Upper lobe of left lung (tissue), 4 donors: Measurements from ENCODE around the gene IGSF3.

Source experiments
- CTCF ChIP-seq, 6 experiments: fragments of 450-650 bp in 4 of 6; fragments of 200-600 bp in 2 of 6; sonication (generic) in 2 of 6; IDR thresholded peaks; one replicate each; pipeline ENCODE4 v1.5.1; 2016 to 2019; ENCODE audit warnings: antibody characterized with exemption in 6 of 6
- POLR2AphosphoS5 ChIP-seq, 2 donors: sonication (generic); formaldehyde crosslinking; IDR thresholded peaks; one replicate each; pipeline ENCODE4 v1.5.1; 2017; ENCODE audit warnings: antibody characterized with exemption in 2 of 2

- TF ChIP-seq CTCF (IDR thresholded peaks at IDR 0.05) (no peak), POLR2AphosphoS5 (IDR thresholded peaks at IDR 0.05) (no peak)
Observed at GRCh38 chr1:116537898-116538297, 129.6 kb downstream of the IGSF3 start.
